ENCODE measurements around the gene IGDCC3.

The IGDCC3 gene

GRCh38 chr15:65326117-65326526 lies 51.7 kb downstream of the IGDCC3 start:
- no peak for DNase-seq

GRCh38 chr15:65323071-65323511 lies 54.7 kb downstream of the IGDCC3 start:
- peak; percentile 59 for DNase-seq

DNA sequence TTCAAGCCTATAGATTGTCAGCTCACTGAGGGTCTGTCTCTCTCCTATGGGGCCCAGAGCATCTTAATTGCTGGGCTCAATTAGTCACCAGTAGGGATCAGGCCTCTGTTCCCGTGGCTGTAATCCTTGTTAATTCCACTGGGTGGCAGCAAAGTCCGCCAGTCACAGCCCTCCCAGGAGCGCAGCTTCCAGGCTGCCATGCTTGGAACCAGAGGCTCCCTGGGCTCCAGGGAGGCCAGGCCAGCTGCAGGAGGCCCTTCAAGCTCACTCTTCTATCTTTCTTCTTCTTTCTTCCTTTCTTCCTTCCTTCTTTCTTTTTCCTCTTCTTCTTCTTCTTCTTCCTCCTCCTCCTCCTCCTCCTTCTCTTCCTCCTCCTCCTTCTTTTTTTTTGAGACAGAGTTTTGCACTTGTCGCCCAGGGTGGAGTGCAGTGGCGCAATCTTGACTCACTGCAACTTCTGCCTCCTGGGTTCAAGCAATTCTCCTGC lies 58.9 kb downstream of the IGDCC3 start:
- peak; percentile 81 for DNase-seq

GRCh38 chr15:65312400-65312916 lies 65.3 kb downstream of the IGDCC3 start:
- no peak for DNase-seq

DNA sequence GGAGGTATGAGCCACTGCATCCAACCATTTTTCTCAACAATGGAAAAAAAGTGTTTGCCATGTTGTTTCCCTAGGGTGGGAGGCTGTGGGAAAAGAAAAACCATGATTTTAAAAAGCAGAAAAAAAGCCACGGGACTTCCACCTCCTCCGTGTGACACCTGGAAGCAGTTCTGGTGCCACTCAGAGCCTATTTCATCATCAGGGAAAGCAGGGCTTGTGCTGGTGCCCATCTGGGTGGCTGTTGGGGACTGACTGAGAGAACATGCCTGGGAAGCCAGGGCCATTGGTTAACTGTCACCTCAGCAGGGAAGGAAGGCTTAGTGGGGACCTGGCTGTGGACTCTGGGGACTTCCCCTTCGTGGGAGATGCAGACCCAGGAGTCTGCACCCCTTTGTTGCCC lies 66.0 kb downstream of the IGDCC3 start:
- no peak for DNase-seq

GRCh38 chr15:65310431-65311137 lies 67.2 kb downstream of the IGDCC3 start:
- DNase-seq, result no peak

GRCh38 chr15:65309882-65310418 lies 67.9 kb downstream of the IGDCC3 start:
- DNase-seq, result no peak

DNA sequence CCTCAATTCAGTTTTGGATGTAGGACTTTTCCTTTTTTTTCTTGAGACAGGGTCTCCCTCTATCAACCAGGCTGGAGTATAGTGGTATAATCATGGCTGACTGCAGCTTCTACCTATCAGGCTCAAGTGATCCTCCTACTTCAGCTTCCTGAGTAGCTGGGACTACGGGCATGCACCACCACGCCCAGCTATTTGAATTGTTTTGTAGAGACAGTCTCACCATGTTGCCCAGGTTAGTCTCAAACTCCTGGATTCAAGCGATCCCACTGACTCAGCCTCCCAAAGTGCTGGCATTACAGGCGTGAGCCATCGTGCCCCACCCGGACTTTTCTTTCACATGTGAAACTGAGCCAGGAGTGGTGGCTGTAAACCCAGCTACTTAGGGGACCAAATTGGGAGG lies 69.8 kb downstream of the IGDCC3 start:
- DNase-seq, result no peak

- DNase-seq, result no peak
Measured at GRCh38 chr15:65306551-65306950, 71.3 kb downstream of the IGDCC3 start.

DNA sequence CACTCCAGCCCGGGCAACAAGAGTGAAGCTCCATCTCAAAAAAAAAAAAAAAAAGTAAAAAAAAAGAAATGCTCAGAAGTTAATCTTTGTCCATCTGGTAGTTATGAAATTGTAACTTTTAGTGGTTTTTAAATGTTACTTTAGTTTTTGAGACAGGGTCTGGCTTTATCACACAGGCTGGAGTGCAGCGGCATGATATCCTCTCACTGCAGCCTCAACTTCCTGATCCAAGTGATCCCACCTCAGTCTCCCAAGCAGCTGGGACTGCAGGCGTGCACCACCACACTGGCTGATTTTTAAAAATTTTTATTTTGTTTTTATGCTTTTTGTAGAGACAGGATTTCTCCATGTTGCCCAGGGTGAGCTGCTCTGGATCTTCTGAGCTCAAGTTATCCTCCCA lies 72.0 kb downstream of the IGDCC3 start:
- DNase-seq, result no peak

GRCh38 chr15:65305150-65305758 lies 72.5 kb downstream of the IGDCC3 start:
- DNase-seq, result no peak

- peak; percentile 98 for DNase-seq
Measured at GRCh38 chr15:65304381-65305149, 73.2 kb downstream of the IGDCC3 start, which contains the start of gene RNU5B-1. RNU5B-1 (plus strand) TSS chr15:65304677.

- DNase-seq, result peak; percentile 76
Measured at GRCh38 chr15:65303687-65304380, 74.0 kb downstream of the IGDCC3 start.

GRCh38 chr15:65302061-65302460 lies 75.7 kb downstream of the IGDCC3 start:
- DNase-seq, result no peak

DNA sequence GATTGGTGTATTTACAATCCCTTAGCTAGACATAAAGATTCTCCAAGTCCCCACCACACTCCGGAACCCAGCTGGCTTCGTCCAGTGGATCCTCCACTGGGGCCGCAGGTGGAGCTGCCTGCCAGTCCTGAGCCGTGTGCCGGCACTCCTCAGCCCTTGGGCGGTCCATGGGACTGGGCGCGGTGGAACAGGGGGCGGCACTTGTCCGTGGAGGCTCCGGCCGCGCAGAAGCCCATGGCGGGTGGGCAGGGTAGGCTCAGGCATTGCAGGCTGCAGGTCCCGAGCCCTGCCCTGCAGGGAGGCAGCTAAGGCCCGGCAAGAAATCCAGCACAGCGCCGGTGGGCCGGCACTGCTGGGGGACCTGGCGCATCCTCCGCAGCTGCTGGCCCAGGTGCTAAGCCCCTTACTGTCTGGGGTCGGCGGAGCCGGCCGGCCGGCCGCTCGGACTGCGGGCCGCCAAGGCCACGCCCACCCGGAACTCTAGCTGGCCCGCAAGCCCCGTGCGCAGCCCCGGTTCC lies 76.8 kb downstream of the IGDCC3 start:
- DNase-seq, result no peak

- DNase-seq, result no peak
Measured at GRCh38 chr15:65298731-65299130, 79.1 kb downstream of the IGDCC3 start.

DNA sequence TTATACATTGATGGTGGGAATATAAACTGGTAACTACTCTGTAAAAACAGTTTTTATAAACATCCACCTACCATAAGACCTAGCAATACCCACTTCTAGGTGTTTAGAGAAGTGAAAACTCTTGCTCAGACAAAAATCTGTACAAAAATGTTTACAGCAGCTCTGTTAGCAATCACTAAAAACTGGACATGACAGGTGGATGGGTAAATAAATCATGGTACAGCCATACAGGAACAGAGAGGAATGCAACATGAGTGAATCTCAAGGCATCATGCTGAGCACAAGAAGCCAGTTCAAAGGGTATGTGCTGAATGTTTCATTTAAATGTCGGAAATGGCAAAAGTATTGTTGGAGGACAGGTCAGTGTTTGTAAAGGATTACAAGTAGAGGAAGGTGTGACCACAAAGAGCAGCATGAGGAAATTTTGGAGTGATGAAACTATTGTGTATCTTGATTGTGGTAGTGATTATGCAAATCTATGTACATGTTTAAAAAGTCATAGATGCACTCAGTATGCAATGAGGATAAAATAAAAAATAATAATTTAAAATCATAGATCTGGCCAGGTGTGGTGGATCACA lies 84.8 kb downstream of the IGDCC3 start:
- DNase-seq, result no peak

- DNase-seq, result no peak
Measured at GRCh38 chr15:65290228-65290627, 87.6 kb downstream of the IGDCC3 start.

- DNase-seq, result no peak
Measured at GRCh38 chr15:65289261-65289854, 88.4 kb downstream of the IGDCC3 start.

- no peak for DNase-seq
Measured at GRCh38 chr15:65287520-65287855, 90.3 kb downstream of the IGDCC3 start.
